SHP77 (cell line): ENCODE measurements around the gene ACMSD.

Experiments
- DNase-seq, 2 experiments: peaks; one replicate each; lab custom pipeline; 2025; lab: John Stamatoyannopoulos, UW

The ACMSD gene

GRCh38 chr2:134949981-134950708 is 111.7 kb downstream of the ACMSD start:
- DNase-seq = no peak

- no peak for DNase-seq
Measured at GRCh38 chr2:134950886-134951285, 112.5 kb downstream of the ACMSD start.
